ENCODE results near the gene OTX2.
A peak's percentile ranks its signal among the peaks of the same experiment; 100 is the strongest.

OTX2 gene

DNA sequence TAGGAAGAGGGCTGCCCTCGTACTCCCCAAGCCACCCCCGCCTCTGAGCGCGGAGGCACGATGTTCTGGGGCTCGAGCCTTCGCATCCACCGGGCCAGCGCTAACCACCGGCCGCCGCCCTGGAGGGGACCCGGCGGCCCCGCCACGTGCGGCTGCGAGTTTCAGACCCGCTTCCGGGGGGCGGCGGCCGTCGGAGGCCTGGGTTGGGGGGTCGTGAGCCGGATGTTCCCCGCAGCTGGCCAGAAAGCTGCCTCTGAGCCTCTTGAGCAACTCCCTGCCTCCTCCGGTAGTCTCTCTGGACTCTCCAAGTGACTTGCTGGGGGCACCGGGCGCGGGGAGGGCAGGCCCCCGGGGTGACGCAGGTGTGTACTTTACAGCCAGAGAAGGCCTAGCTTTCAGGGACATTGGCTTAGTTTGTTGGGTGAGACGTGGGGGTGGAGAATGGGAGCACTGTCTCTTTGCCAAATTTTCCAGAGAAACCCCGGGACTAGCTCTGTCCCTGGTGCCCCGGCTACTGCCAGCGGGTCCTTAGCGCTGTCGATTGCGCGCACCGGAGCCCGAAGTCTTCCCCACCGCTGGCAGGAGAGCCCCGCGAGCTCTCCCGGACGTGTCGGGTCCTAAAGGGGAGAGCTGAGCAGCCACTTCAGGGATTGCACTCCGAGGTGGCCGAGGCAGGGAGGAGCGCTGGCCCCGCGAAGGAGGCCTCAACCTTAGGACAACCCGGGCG is 15.6 kb downstream of the OTX2 start:
- DNase-seq: no peak

DNA sequence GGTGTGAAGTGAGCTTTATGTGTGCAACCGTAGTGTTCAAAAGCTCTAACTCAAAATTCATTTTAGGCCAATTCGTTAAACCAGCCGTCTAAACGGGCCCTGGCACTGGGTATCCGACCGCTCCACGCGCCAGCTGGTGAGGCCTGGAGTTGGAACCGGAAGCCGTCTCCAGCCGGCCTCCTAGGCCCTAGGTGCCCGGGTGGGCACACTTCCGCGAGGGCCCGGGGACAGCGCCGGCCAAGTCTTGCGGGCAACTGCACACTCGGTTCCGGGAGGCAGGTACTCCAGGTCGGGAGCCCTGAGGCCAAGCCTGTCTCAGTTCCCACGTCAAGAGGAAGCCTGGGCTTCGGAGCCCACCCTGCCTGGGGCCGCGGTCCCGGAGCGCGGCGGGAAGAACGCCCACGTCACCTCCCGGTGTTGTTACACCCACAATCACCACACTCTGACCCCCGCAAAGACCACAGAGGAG is 16.2 kb downstream of the OTX2 start:
- DNase-seq: no peak

DNA sequence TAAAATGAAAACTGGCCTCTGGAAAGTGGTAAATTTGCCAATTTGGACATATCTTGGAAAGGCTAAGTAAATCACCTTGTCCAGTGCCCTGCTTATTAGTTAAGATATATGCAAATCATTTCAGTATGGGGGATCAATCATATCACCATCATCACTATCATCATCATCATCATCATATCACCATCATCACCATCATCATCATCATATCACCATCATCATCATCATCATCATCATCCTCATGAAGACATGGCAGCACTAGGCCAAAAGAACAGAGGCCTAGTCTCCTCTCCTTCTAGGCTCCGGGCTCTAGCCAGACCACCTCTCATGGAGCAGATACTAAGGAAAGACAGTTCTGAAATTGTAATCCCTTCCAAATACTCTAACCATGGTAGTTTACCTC is 20.3 kb downstream of the OTX2 start:
- no peak for DNase-seq

DNA sequence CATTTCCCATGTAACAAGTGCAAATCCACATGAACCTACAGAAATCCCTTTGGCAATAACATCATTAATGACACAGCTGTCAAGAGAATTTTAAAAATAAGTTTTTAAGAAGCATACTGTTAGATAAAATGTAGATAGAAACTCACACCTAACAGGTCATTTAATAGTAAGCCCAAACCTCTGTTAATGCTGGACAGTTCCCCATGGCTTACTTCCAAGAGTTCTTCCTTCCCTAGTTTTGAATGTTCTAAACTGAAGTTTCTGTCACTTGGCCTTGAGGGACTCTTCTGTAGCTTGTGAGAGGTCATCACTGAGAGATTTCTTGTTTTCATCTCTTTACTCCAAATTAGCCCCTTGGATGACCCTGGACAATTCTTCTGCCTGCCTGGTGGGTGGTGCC is 22.7 kb downstream of the OTX2 start:
- no peak for DNase-seq

GRCh38 chr14:56782711-56783110 is 27.6 kb downstream of the OTX2 start:
- no peak for DNase-seq

DNA sequence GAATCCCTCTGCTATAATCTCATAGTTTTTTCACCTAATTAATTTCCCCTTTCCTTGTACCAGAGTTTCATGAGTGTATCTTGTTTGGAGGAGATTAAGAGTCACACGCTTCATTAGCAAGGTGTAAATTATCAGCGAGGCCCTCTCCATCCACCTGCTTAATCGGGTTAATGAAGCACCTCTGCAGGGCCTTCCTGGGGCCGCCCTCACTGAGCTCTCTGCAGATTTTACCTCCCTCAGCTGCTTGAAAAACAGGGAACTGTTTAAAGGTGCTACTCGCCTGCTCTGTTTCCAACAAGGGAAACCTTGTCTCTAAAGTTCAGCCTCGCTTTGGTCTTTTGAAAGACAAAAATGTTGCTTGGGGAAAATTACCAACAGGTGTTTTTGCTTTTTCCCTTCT is 35.8 kb downstream of the OTX2 start:
- no peak for DNase-seq

DNA sequence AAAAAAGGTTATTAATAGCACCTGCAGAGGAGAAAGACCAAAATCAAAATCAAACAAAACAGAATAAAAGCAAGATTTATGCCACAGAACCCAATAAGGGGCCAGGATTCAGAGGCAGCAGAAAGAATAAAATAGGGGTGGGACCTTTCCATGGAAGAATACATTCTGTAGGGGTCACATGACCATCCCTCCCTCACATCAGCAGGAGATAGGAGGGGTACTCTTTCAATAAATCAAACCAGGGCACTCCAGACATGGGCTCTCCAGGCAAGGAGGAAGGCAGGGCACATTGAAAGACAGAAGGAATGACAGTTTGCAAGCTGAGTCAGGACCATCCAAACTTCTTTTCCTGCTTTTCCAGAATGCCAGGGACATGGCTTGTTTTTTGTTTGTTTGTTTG is 39.8 kb downstream of the OTX2 start:
- DNase-seq: no peak

GRCh38 chr14:56760164-56760914 is 49.9 kb downstream of the OTX2 start:
- DNase-seq: peak; percentile 17

- no peak for DNase-seq
These were observed 50.6 kb downstream of the OTX2 start for GRCh38 chr14:56759633-56760032.

DNA sequence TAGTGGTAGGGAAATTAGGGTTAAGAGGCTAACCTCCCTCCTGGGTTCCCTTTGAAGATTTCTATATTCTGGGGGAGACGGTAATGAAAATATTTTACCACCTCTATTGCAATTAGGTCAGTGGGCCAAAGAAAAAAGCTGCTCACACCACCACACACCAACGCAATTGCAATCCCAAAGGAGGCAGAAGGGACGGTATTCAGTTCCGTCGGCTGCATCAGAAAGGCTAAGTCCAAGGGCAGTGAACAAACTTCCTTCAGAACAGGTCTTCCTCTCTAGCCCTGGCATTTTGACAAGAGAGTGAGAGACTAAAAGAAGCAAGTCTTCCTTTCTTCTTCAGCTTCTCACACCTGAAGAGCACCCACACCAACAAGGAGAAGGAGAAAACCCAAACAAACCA is 51.2 kb downstream of the OTX2 start:
- DNase-seq: no peak

- DNase-seq: no peak
These were observed 55.4 kb downstream of the OTX2 start for GRCh38 chr14:56754921-56755320.

DNA sequence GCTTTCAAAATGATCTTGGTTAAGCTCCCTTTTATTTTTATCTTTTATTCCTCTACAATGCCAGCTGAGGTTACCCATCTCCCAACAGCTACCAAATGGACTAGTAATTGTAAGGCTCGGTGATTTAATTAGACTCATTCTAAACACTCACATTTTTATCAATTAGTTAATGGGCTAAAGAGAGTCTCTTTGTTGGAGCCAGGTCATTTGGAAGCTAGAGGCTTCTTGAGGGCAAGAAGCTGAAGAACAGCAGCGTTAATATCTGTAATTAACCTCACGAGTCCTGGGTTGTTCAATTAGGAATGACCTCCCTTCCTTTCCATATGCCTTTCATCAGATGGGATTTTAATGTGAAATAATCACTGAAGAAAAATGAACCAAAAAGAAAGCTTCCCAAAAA is 56.9 kb downstream of the OTX2 start:
- no peak for DNase-seq

GRCh38 chr14:56752428-56752827 is 57.9 kb downstream of the OTX2 start:
- no peak for DNase-seq

GRCh38 chr14:56751471-56751870 is 58.8 kb downstream of the OTX2 start:
- DNase-seq: no peak

All from activated CD4-positive, alpha-beta T cell treated with anti-CD3 and anti-CD28 coated beads, Interleukin-2, amount 50 U/mL, for 16 hours (primary cell).